HG02884 (cell line): ENCODE measurements around the gene MGAT2.
"Not testable (repeated sequence)": the region's sequence is repeated elsewhere in the genome, so short reads cannot be mapped to it uniquely, and the experiment has no call there.

Experiments
- ATAC-seq: cut with Tn5 transposase; IDR thresholded peaks from one replicate; pipeline ENCODE4 v1.9.1; 2021; ENCODE audit warnings: mild to moderate bottlenecking, moderate library complexity; ENCODE audit not compliant: unreplicated experiment

The MGAT2 gene

DNA sequence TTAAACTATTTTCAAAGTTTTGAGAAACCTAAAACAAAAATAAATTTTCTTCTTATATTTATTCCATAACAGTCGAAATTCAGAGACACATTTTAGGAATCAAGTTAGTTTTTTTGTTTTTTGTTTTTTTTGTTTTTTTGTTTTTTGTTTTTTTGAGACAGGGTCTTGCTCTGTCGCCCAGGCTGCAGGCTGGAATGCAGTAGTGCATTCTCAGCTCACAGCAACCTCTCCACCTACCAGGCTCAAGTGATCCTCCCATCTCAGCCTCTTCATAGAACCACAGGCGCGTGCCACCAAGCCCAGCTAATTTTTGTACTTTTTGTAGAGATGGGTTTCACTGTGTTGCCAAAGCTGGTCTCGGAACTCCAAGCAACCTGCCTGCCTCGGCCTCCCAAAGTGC, 32.9 kb downstream of the MGAT2 start:
- ATAC-seq, result no peak

DNA sequence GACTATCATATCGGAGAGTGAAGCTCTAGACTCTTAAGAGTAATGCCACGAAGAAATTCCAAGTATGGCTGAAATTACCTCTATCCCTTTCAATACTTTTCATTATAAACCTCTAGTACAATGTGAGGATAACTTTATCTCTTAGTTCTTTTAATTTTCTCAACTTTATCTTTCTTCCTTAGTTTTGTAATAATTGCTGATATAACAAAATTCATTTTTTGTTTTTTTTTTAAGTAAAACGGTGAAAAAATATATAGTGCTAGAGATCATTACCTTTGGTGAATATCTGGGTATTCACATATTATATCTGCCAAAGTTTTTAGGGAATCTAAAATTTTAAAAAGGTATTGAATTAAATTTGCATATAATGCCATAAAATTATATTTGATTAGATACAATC, 33.9 kb downstream of the MGAT2 start:
- ATAC-seq, result no peak

DNA sequence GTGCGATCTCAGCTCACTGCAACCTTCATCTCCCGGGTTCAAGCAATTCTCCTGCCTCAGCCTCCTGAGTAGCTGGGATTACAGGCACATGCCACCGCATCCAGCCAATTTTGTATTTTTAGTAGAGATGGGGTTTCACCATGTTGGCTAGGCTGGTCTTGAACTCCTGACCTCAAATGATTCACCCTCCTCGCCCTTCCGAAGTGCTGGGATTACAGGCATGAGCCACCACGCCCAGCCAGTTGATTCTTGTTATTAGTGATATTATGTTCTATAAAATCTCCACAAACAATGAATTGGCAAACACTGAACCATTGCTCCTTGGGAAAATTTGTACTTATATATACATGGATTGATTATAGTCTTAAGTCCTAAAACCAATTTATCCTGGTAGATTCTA, 36.9 kb downstream of the MGAT2 start:
- ATAC-seq, result not testable (repeated sequence)

DNA sequence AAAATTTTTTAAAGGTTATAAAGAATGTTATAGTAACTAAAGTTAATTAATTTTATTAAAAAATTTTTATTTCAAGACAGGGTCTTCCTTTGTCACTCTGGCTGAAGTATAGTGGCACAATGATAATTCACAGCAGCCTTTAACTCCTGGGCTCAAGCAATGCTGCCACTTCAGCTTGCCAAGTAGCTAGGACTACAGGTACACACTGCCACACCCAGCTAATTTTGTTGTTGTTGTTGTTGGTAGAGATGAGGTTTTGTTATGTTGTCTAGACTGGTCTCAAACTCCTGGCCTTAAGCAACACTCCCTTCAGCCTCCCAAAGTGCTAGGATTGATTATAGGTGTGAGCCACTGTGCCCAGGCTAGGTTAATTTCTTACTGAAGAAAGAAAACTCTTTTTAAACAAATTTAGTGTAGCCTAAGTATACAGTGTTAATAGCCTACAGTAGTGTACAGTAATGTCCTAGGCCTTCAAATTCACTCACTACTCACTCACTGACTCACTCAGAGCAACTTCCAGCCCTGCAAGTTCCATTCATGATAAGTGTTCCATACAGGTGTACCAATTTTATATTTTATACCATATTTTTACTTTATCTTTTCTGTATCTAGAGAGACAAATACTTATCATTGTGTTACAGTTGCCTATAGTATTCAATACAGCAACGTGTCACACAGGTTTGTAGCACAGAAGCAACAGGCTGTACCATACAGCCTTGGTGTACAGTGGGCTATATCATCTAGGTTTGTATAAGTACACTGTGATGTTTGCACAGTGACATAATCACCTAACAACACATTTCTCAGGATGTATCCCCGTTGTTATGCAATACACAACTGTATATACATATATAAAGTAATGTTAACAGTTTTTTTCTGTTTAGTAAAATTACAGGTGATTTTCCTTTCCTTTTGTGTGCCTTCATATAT, 39.2 kb downstream of the MGAT2 start:
- no peak for ATAC-seq

DNA sequence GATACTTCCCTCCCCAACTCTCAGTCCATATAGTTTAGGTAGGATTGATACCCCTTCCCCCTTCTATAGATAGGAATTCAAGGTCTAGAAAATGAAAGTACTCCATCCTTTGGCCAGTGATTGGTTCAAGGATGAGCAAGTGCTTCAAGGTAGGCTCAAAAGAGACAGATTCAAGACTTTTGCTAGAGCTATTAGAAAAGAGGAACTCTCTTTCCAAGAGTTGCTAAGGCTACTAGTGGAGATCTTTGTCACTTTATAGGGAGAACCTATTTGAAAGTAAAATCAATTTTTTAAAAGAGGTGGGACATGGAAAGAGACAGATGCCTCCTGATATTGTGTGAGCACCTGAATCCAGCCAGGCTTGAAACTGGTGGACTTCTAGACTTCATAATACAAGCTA, 49.9 kb downstream of the MGAT2 start:
- no peak for ATAC-seq
